COLO668 (cell line): ENCODE results near the gene CLCA1.

ENCODE experiments used
- DNase-seq: peaks from one replicate; lab custom pipeline; 2025; ENCODE audit not compliant: unreplicated experiment; lab: John Stamatoyannopoulos, UW

Gene CLCA1

GRCh38 chr1:86541859-86542258 is 73.1 kb downstream of the CLCA1 start:
- no peak for DNase-seq

GRCh38 chr1:86542631-86543030 is 73.9 kb downstream of the CLCA1 start:
- DNase-seq: no peak

- DNase-seq: no peak
Measured at GRCh38 chr1:86546787-86547221, 78.1 kb downstream of the CLCA1 start, which contains the start of gene CLCA4. Gene CLCA4, plus strand, starts transcription at chr1:86547078. Its CDS starts 42 bp downstream, at chr1:86547120.

- DNase-seq: no peak
Measured at GRCh38 chr1:86548839-86549238, 80.1 kb downstream of the CLCA1 start.
